ENCODE measurements around the gene MSANTD1. TPM values are rescaled to one million over a fixed set of nuclear protein-coding genes. Genes with fewer than 3 reads are reported as not detected.

The MSANTD1 gene
- total RNA-seq, 1 donor from 2014 or later = 1.6 TPM

DNA sequence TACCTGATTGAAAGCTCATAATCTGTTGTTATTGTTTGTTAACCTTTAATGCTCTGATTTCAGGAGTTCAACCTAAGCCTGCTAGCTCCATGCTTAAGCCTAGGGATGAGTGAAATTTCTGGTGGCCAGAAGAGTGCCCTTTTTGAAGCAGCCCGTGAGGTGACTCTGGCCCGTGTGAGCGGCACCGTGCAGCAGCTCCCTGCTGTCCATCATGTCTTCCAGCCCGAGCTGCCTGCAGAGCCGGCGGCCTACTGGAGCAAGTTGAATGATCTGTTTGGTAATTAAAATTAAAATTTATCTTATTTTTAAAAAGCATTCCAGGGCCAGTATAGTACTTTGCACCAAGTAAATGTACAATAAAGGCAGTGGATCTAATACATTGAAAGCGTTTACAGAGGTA, 37.1 kb upstream of the MSANTD1 start:
- no peaks in the 10 kb centered on the region for H3K79me2 ChIP-seq (ENCODE audit: insufficient read depth, low read length)
- FAIRE-seq (no peak), DNase-seq (ENCODE audit: low read depth) (no peak)
- H3K4me3 ChIP-seq (ENCODE audit: insufficient read depth, low read depth, low read length) = no peak overlapping the region
- H3K9ac ChIP-seq (ENCODE audit: low read length) = no peak overlapping the region
- peaks cover 53% of the 10 kb centered on the region for H3K36me3 ChIP-seq (ENCODE audit: insufficient read depth, low read length)
- no peaks in the 10 kb centered on the region for H3K4me1 Mint-ChIP-seq (ENCODE audit: low read depth, unreplicated experiment)
- H3K27ac ChIP-seq (ENCODE audit: low read depth, low read length) = no peak overlapping the region
- TF ChIP-seq, protein P1, sequence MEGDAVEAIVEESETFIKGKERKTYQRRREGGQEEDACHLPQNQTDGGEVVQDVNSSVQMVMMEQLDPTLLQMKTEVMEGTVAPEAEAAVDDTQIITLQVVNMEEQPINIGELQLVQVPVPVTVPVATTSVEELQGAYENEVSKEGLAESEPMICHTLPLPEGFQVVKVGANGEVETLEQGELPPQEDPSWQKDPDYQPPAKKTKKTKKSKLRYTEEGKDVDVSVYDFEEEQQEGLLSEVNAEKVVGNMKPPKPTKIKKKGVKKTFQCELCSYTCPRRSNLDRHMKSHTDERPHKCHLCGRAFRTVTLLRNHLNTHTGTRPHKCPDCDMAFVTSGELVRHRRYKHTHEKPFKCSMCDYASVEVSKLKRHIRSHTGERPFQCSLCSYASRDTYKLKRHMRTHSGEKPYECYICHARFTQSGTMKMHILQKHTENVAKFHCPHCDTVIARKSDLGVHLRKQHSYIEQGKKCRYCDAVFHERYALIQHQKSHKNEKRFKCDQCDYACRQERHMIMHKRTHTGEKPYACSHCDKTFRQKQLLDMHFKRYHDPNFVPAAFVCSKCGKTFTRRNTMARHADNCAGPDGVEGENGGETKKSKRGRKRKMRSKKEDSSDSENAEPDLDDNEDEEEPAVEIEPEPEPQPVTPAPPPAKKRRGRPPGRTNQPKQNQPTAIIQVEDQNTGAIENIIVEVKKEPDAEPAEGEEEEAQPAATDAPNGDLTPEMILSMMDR (IDR thresholded peaks at IDR 0.05; ENCODE audit: insufficient read depth, low read depth, low read length) = no peak
- no peak for TF ChIP-seq EZH2 (IDR thresholded peaks at IDR 0.05; ENCODE audit: insufficient read depth, low read length)
- no peak overlapping the region for H3K4me3 Mint-ChIP-seq (ENCODE audit: unreplicated experiment)
- peaks cover 26% of the 10 kb centered on the region for H3K36me3 Mint-ChIP-seq (ENCODE audit: low read depth, unreplicated experiment)
- H3K27ac Mint-ChIP-seq (ENCODE audit: unreplicated experiment) = no peak overlapping the region
- no peaks in the 10 kb centered on the region for H4K20me1 ChIP-seq (ENCODE audit: insufficient read depth, low read length)
- no peaks in the 10 kb centered on the region for H3K4me1 ChIP-seq (ENCODE audit: insufficient read depth, low read length)
- H3K27me3 ChIP-seq (ENCODE audit: insufficient read depth, low read length) = no peaks in the 10 kb centered on the region
- H3K9me3 ChIP-seq (ENCODE audit: insufficient read depth, low read depth, low read length) = no peaks in the 10 kb centered on the region
- H3K4me2 ChIP-seq (ENCODE audit: low read length) = no peak overlapping the region
- H2AFZ ChIP-seq (ENCODE audit: low read depth, low read length) = no peak overlapping the region
- H3K9me3 Mint-ChIP-seq (ENCODE audit: unreplicated experiment) = no peaks in the 10 kb centered on the region
- H3K27me3 Mint-ChIP-seq (ENCODE audit: low read depth, unreplicated experiment) = no peaks in the 10 kb centered on the region

DNA sequence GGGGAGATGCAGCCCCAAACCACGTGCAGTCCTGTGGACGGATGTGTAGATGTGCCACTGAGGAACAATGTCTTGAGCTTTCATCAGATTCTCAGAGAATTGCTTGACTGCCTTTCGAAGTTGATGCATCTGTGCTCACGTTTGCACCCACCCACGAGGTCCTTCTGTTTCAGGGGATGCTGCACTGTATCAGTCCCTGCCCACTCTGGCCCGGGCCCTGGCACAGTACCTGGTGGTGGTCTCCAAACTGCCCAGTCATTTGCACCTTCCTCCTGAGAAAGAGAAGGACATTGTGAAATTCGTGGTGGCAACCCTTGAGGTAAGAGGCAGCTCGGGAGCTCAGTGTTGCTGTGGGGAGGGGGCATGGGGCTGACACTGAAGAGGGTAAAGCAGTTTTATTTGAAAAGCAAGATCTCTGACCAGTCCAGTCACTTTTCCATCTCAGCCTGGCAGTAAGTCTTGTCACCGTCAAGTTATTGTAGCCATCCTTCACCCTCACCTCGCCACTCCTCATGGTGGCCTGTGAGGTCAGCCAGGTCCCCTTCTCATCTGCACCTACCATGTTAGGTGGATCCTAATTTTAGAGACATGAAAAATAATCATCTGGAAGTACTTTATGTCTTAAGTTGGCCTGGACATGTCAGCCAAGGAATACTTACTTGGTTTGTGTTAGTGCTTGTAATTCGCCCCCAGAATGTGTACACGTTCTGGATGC, 36.4 kb upstream of the MSANTD1 start:
- no peaks in the 10 kb centered on the region for H3K27me3 Mint-ChIP-seq (ENCODE audit: low read depth, unreplicated experiment)
- no peak for DNase-seq (ENCODE audit: low read depth)
- Histone ChIP-seq H3K79me2 (ENCODE audit: insufficient read depth, low read length) (no peaks in the 10 kb centered on the region), H3K9ac (ENCODE audit: low read length) (no peak overlapping the region), H3K4me2 (ENCODE audit: low read length) (no peak overlapping the region), H3K4me1 (ENCODE audit: insufficient read depth, low read length) (no peaks in the 10 kb centered on the region), H3K27ac (ENCODE audit: low read depth, low read length) (no peak overlapping the region), H3K36me3 (ENCODE audit: insufficient read depth, low read length) (peaks cover 51% of the 10 kb centered on the region), H2AFZ (ENCODE audit: low read depth, low read length) (no peak overlapping the region), H4K20me1 (ENCODE audit: insufficient read depth, low read length) (no peaks in the 10 kb centered on the region), H3K27me3 (ENCODE audit: insufficient read depth, low read length) (no peaks in the 10 kb centered on the region), H3K4me3 (ENCODE audit: insufficient read depth, low read depth, low read length) (no peak overlapping the region), H3K9me3 (ENCODE audit: insufficient read depth, low read depth, low read length) (no peaks in the 10 kb centered on the region)
- peaks cover 24% of the 10 kb centered on the region for H3K36me3 Mint-ChIP-seq (ENCODE audit: low read depth, unreplicated experiment)
- H3K27ac Mint-ChIP-seq (ENCODE audit: unreplicated experiment) = no peak overlapping the region
- no peaks in the 10 kb centered on the region for H3K9me3 Mint-ChIP-seq (ENCODE audit: unreplicated experiment)
- no peak for FAIRE-seq
- TF ChIP-seq, protein P1 (IDR thresholded peaks at IDR 0.05; ENCODE audit: insufficient read depth, low read depth, low read length) = no peak
- TF ChIP-seq EZH2 (IDR thresholded peaks at IDR 0.05; ENCODE audit: insufficient read depth, low read length) = no peak
- no peak overlapping the region for H3K4me3 Mint-ChIP-seq (ENCODE audit: unreplicated experiment)
- no peaks in the 10 kb centered on the region for H3K4me1 Mint-ChIP-seq (ENCODE audit: low read depth, unreplicated experiment)

DNA sequence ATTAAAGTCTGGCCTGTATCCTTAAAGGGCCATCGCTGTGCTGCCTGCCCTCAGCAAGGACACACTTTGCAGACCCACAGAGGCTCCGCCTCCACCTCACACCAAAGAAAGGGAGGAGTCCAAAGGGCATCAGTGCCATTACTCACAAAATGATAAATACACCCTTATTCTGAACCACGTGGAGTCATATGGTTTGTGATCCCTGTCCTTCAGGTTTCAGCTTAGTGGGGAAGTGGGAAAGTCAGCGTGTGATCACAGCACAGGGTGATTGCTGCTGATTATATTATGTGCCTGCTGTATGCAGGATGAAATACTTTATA, 35.9 kb upstream of the MSANTD1 start:
- H3K36me3 Mint-ChIP-seq (ENCODE audit: low read depth, unreplicated experiment) = peaks cover 21% of the 10 kb centered on the region

More for the DNA sequence above, 35.9 kb upstream of the MSANTD1 start:
- Histone ChIP-seq H4K20me1 (ENCODE audit: insufficient read depth, low read length) (no peaks in the 10 kb centered on the region), H3K79me2 (ENCODE audit: insufficient read depth, low read length) (no peaks in the 10 kb centered on the region), H3K4me3 (ENCODE audit: insufficient read depth, low read depth, low read length) (no peak overlapping the region), H3K9me3 (ENCODE audit: insufficient read depth, low read depth, low read length) (no peaks in the 10 kb centered on the region), H3K4me1 (ENCODE audit: insufficient read depth, low read length) (no peaks in the 10 kb centered on the region), H3K27ac (ENCODE audit: low read depth, low read length) (no peak overlapping the region), H3K4me2 (ENCODE audit: low read length) (no peak overlapping the region), H2AFZ (ENCODE audit: low read depth, low read length) (no peak overlapping the region), H3K27me3 (ENCODE audit: insufficient read depth, low read length) (no peaks in the 10 kb centered on the region), H3K9ac (ENCODE audit: low read length) (no peak overlapping the region), H3K36me3 (ENCODE audit: insufficient read depth, low read length) (peaks cover 48% of the 10 kb centered on the region)
- H3K27me3 Mint-ChIP-seq (ENCODE audit: low read depth, unreplicated experiment) = no peaks in the 10 kb centered on the region
- DNase-seq (ENCODE audit: low read depth) = no peak
- H3K27ac Mint-ChIP-seq (ENCODE audit: unreplicated experiment) = no peak overlapping the region
- FAIRE-seq = no peak
- no peaks in the 10 kb centered on the region for H3K4me1 Mint-ChIP-seq (ENCODE audit: low read depth, unreplicated experiment)
- H3K9me3 Mint-ChIP-seq (ENCODE audit: unreplicated experiment) = no peaks in the 10 kb centered on the region
- TF ChIP-seq, protein P1 (IDR thresholded peaks at IDR 0.05; ENCODE audit: insufficient read depth, low read depth, low read length) = no peak
- no peak for TF ChIP-seq EZH2 (IDR thresholded peaks at IDR 0.05; ENCODE audit: insufficient read depth, low read length)
- H3K4me3 Mint-ChIP-seq (ENCODE audit: unreplicated experiment) = no peak overlapping the region
